Measurements from ENCODE around the gene PTPRM.

GRCh38 chr18:7786569-7786968 is 219.5 kb downstream of the PTPRM start:
- TF ChIP-seq CTCF (conservative IDR thresholded peaks at IDR 0.05; ENCODE audit: low read depth, low read length) (no peak), EZH2phosphoT487 (IDR thresholded peaks at IDR 0.05; ENCODE audit: borderline replicate concordance, low read length) (no peak)
